OCI-LY1 (cell line): ENCODE results near the gene SNTG2.

Source experiments
- H2AFZ ChIP-seq: fragments of 200-600 bp; sonication (generic), shearing (Covaris generic); 2 replicates; pipeline ENCODE4 v1.6.0; 2014; ENCODE audit warnings: antibody characterized with exemption, mild to moderate bottlenecking, low read length
- H3F3A ChIP-seq: fragments of 200-600 bp; sonication (generic), shearing (Covaris generic); 2 replicates; pipeline ENCODE4 v1.6.0; 2014; ENCODE audit warnings: mild to moderate bottlenecking, antibody characterized with exemption, low read length, moderate library complexity; ENCODE audit not compliant: insufficient read depth
- H3K27ac ChIP-seq: fragments of 200-600 bp; sonication (generic); 2 replicates; pipeline ENCODE4 v1.5.1; 2014; ENCODE audit warnings: low read length, mixed run types, mild to moderate bottlenecking, low read depth; ENCODE audit not compliant: poor library complexity, severe bottlenecking
- H3K27me3 ChIP-seq: fragments of 200-600 bp; sonication (generic); 2 replicates; pipeline ENCODE4 v1.6.0; 2014; ENCODE audit warnings: antibody characterized with exemption, mild to moderate bottlenecking, low read length, moderate library complexity; ENCODE audit not compliant: insufficient read depth
- H3K36me3 ChIP-seq: fragments of 200-600 bp; sonication (generic); 2 replicates; pipeline ENCODE4 v1.6.1; 2014; ENCODE audit warnings: mild to moderate bottlenecking, antibody characterized with exemption, low read length, moderate library complexity, mixed read lengths; ENCODE audit not compliant: insufficient read depth
- H3K4me1 ChIP-seq: fragments of 200-600 bp; sonication (generic); 2 replicates; pipeline ENCODE4 v1.5.1; 2014; ENCODE audit warnings: mild to moderate bottlenecking, low read length, moderate library complexity; ENCODE audit not compliant: insufficient read depth, severe bottlenecking
- H3K4me2 ChIP-seq: fragments of 200-600 bp; sonication (generic), shearing (Covaris generic); 2 replicates; pipeline ENCODE4 v1.6.1; 2014; ENCODE audit warnings: low read length
- H3K4me3 ChIP-seq: fragments of 200-600 bp; sonication (generic); 2 replicates; pipeline ENCODE4 v1.5.1; 2014; ENCODE audit warnings: low read length, low read depth, mild to moderate bottlenecking, mixed read lengths; ENCODE audit not compliant: poor library complexity, severe bottlenecking
- H3K79me2 ChIP-seq: fragments of 200-600 bp; shearing (Covaris generic); 2 replicates; pipeline ENCODE4 v1.6.1; 2016; ENCODE audit warnings: mixed run types, low read length, mixed read lengths; ENCODE audit not compliant: insufficient read depth
- H3K9ac ChIP-seq: fragments of 200-600 bp; sonication (generic), shearing (Covaris generic); 2 replicates; pipeline ENCODE4 v1.6.1; 2014; ENCODE audit warnings: mild to moderate bottlenecking, low read length, mixed read lengths
- H3K9me2 ChIP-seq: fragments of 200-600 bp; sonication (generic), shearing (Covaris generic); 2 replicates; pipeline ENCODE4 v1.6.1; 2014; ENCODE audit warnings: low read depth, mild to moderate bottlenecking, low read length, mixed read lengths
- H3K9me3 ChIP-seq: fragments of 200-600 bp; shearing (Covaris generic); 2 replicates; pipeline ENCODE4 v1.6.1; 2014; ENCODE audit warnings: low read length, mixed read lengths
- H4K20me1 ChIP-seq: fragments of 200-600 bp; sonication (generic), shearing (Covaris generic); 2 replicates; pipeline ENCODE4 v1.6.0; 2016; ENCODE audit warnings: mild to moderate bottlenecking, low read length; ENCODE audit not compliant: insufficient read depth
- CTCF ChIP-seq: fragments of 200-600 bp; sonication (generic), shearing (Covaris generic); IDR thresholded peaks from 2 replicates; pipeline ENCODE4 v1.5.1; 2017; ENCODE audit warnings: mild to moderate bottlenecking, antibody characterized with exemption, low read length, moderate library complexity, mixed read lengths
- EZH2 ChIP-seq: fragments of 200-600 bp; sonication (generic), shearing (Covaris generic); IDR thresholded peaks from 2 replicates; pipeline ENCODE4 v1.8.0; 2017; ENCODE audit warnings: borderline replicate concordance, mixed run types, mild to moderate bottlenecking, antibody characterized with exemption, low read length, moderate library complexity, mixed read lengths

SNTG2 gene

GRCh38 chr2:1136067-1136466 is 185.4 kb downstream of the SNTG2 start:
- H4K20me1 ChIP-seq = no peaks in the 10 kb centered on the region
- H2AFZ ChIP-seq = no peak overlapping the region
- no peaks in the 10 kb centered on the region for H3K4me1 ChIP-seq
- TF ChIP-seq CTCF (peak; percentile 26; the same call in 1 of the 2 replicates), EZH2 (no peak)
- no peaks in the 10 kb centered on the region for H3K79me2 ChIP-seq
- H3K27me3 ChIP-seq = no peaks in the 10 kb centered on the region
- H3K9me2 ChIP-seq = no peaks in the 10 kb centered on the region
- no peaks in the 10 kb centered on the region for H3K9me3 ChIP-seq
- H3K36me3 ChIP-seq = no peaks in the 10 kb centered on the region
- H3K4me3 ChIP-seq = no peak overlapping the region
- no peak overlapping the region for H3K27ac ChIP-seq
- no peaks in the 10 kb centered on the region for H3F3A ChIP-seq
- H3K4me2 ChIP-seq = no peak overlapping the region
- H3K9ac ChIP-seq = no peak overlapping the region

- Histone ChIP-seq H3K9ac (no peak overlapping the region), H3K4me2 (no peak overlapping the region), H3K4me3 (no peak overlapping the region), H4K20me1 (no peaks in the 10 kb centered on the region), H3K4me1 (no peaks in the 10 kb centered on the region), H3K27me3 (no peaks in the 10 kb centered on the region), H2AFZ (no peak overlapping the region), H3F3A (no peaks in the 10 kb centered on the region), H3K36me3 (no peaks in the 10 kb centered on the region), H3K27ac (no peak overlapping the region), H3K9me2 (no peaks in the 10 kb centered on the region), H3K9me3 (no peaks in the 10 kb centered on the region), H3K79me2 (no peaks in the 10 kb centered on the region)
- TF ChIP-seq EZH2 (no peak), CTCF (no peak)
Observed at GRCh38 chr2:1136846-1137245, 186.2 kb downstream of the SNTG2 start.

- Histone ChIP-seq H4K20me1 (no peaks in the 10 kb centered on the region), H2AFZ (no peak overlapping the region), H3K27me3 (no peaks in the 10 kb centered on the region), H3K9ac (no peak overlapping the region), H3K36me3 (no peaks in the 10 kb centered on the region), H3K27ac (no peak overlapping the region), H3K9me3 (no peaks in the 10 kb centered on the region), H3K4me1 (no peaks in the 10 kb centered on the region), H3K9me2 (no peaks in the 10 kb centered on the region), H3K4me3 (no peak overlapping the region), H3K4me2 (no peak overlapping the region), H3F3A (no peaks in the 10 kb centered on the region), H3K79me2 (no peaks in the 10 kb centered on the region)
- TF ChIP-seq EZH2 (no peak), CTCF (no peak)
Observed at GRCh38 chr2:1137264-1137663, 186.6 kb downstream of the SNTG2 start.
